IMR-90 (cell line): ENCODE data around the gene NUDT8. TPM values are rescaled to one million over a fixed set of nuclear protein-coding genes. Genes with fewer than 3 reads are reported as not detected.

ENCODE experiments used
- ATAC-seq: fragments of 200-7000 bp; cut with Tn5 transposase; 2 replicates; pipeline ENCODE4 v1.9.1; 2020; ENCODE audit warnings: low read depth, mild to moderate bottlenecking, moderate library complexity
- BruUV-seq: library from RNA; stranded (reverse); fragments of 400-500 nt; replicated peaks from 2 replicates; lab custom pipeline; 2021; lab: Mats Ljungman, UMichigan
- CTCF ChIA-PET: fragments of 300-600 bp; formaldehyde crosslinking; extraction: SDS; loops from one replicate; lab custom pipeline; 2021; ENCODE audit warnings: antibody characterized with exemption; lab: Yijun Ruan, JAX
- POLR2A ChIA-PET: fragments of 300-600 bp; sonication (Branson Sonifier 250); formaldehyde crosslinking; loops from one replicate; lab custom pipeline; 2022; ENCODE audit warnings: antibody characterized with exemption; ENCODE audit not compliant: unreplicated experiment; lab: Charles Lee
- DNase-seq: peaks from one replicate; pipeline ENCODE4 v3.0.0; 2013
- H2AFZ ChIP-seq: replicated peaks from 2 replicates; pipeline ENCODE3; 2013; ENCODE audit warnings: low read length, mild to moderate bottlenecking; ENCODE audit not compliant: poor library complexity
- H2AK5ac ChIP-seq: 2 replicates; pipeline ENCODE4 v1.6.1; 2013; ENCODE audit warnings: low read depth, low read length, inconsistent platforms
- H2AK9ac ChIP-seq: replicated peaks from 2 replicates; pipeline ENCODE3; 2013; ENCODE audit warnings: mild to moderate bottlenecking, low read depth, low read length, moderate library complexity; ENCODE audit not compliant: poor library complexity
- H2BK120ac ChIP-seq: 2 replicates; pipeline ENCODE4 v1.6.1; 2013; ENCODE audit warnings: low read depth, low read length, inconsistent platforms
- H2BK15ac ChIP-seq: 3 replicates; pipeline ENCODE4 v1.6.1; 2013; ENCODE audit warnings: low read depth, low read length, inconsistent platforms
- H2BK20ac ChIP-seq: 2 replicates; pipeline ENCODE4 v1.6.1; 2013; ENCODE audit warnings: low read depth, mild to moderate bottlenecking, inconsistent platforms, low read length, moderate library complexity
- H2BK5ac ChIP-seq: 2 replicates; pipeline ENCODE4 v1.6.1; 2013; ENCODE audit warnings: mild to moderate bottlenecking, low read depth, low read length, inconsistent platforms; ENCODE audit not compliant: poor library complexity, severe bottlenecking
- H3K14ac ChIP-seq: replicated peaks from 2 replicates; pipeline ENCODE4 v1.6.1; 2013; ENCODE audit warnings: low read depth, low read length, inconsistent platforms
- H3K18ac ChIP-seq: 2 replicates; pipeline ENCODE4 v1.6.1; 2013; ENCODE audit warnings: low read depth, low read length, control low read depth
- H3K23ac ChIP-seq: 2 replicates; pipeline ENCODE4 v1.6.1; 2013; ENCODE audit warnings: low read depth, low read length, inconsistent platforms
- H3K27ac ChIP-seq: 2 replicates; pipeline ENCODE4 v1.5.1; 2013; ENCODE audit warnings: mild to moderate bottlenecking, control low read depth, low read length; ENCODE audit not compliant: insufficient read depth
- H3K27me3 ChIP-seq: 2 replicates; pipeline ENCODE4 v1.6.1; 2013; ENCODE audit warnings: low read length; ENCODE audit not compliant: control insufficient read depth, insufficient read depth
- H3K36me3 ChIP-seq: 2 replicates; pipeline ENCODE4 v1.6.1; 2013; ENCODE audit warnings: low read length, mixed read lengths; ENCODE audit not compliant: control insufficient read depth, insufficient read depth
- H3K4ac ChIP-seq: 2 replicates; pipeline ENCODE4 v1.6.1; 2013; ENCODE audit warnings: low read depth, low read length, inconsistent platforms
- H3K4me1 ChIP-seq: 2 replicates; pipeline ENCODE4 v1.6.1; 2013; ENCODE audit warnings: low read length, mixed read lengths; ENCODE audit not compliant: control insufficient read depth, insufficient read depth
- H3K4me2 ChIP-seq: 2 replicates; pipeline ENCODE4 v1.6.1; 2013; ENCODE audit warnings: low read depth, mild to moderate bottlenecking, control low read depth, low read length, moderate library complexity
- H3K4me3 ChIP-seq: 2 replicates; pipeline ENCODE4 v1.5.1; 2013; ENCODE audit warnings: low read depth, mild to moderate bottlenecking, control low read depth, low read length, moderate library complexity; ENCODE audit not compliant: insufficient read depth
- H3K56ac ChIP-seq: 2 replicates; pipeline ENCODE4 v1.6.1; 2013; ENCODE audit warnings: low read length, inconsistent platforms; ENCODE audit not compliant: insufficient read depth; ENCODE audit errors: extremely low read depth
- H3K79me1 ChIP-seq, 2 experiments: 2 replicates each; pipeline ENCODE4 v1.6.1; 2013; ENCODE audit warnings: low read length in 2 of 2, inconsistent platforms in 1 of 2, low read depth in 1 of 2
- H3K9ac ChIP-seq: 2 replicates; pipeline ENCODE4 v1.6.1; 2013; ENCODE audit warnings: low read depth, low read length, control low read depth
- H3K9me1 ChIP-seq: 2 replicates; pipeline ENCODE4 v1.6.1; 2013; ENCODE audit warnings: low read length, inconsistent platforms; ENCODE audit not compliant: insufficient read depth
- H3K9me3 ChIP-seq: 2 replicates; pipeline ENCODE4 v1.6.1; 2013; ENCODE audit warnings: low read length; ENCODE audit not compliant: control insufficient read depth, insufficient read depth
- H4K20me1 ChIP-seq: 2 replicates; pipeline ENCODE4 v1.6.1; 2013; ENCODE audit warnings: low read length, inconsistent platforms; ENCODE audit not compliant: insufficient read depth
- H4K5ac ChIP-seq: 2 replicates; pipeline ENCODE4 v1.6.1; 2013; ENCODE audit warnings: mild to moderate bottlenecking, low read depth, low read length, control low read depth
- H4K8ac ChIP-seq, 2 experiments: 2 replicates each; pipeline ENCODE4 v1.6.1; 2013; ENCODE audit warnings: low read depth in 2 of 2, low read length in 2 of 2, control low read depth in 1 of 2, inconsistent platforms in 1 of 2
- H4K91ac ChIP-seq: 2 replicates; pipeline ENCODE4 v1.6.1; 2013; ENCODE audit warnings: low read depth, low read length, inconsistent platforms; ENCODE audit not compliant: insufficient read depth
- BHLHE40 ChIP-seq: fragments of 150-350 bp; IDR thresholded peaks from 2 replicates; pipeline ENCODE4 v1.6.1; 2016; ENCODE audit warnings: mild to moderate bottlenecking, low read depth, low read length
- CEBPB ChIP-seq: IDR thresholded peaks from 2 replicates; pipeline ENCODE4 v1.6.1; 2012; ENCODE audit warnings: low read depth, low read length, improper control_type of control experiment
- CHD1 ChIP-seq: IDR thresholded peaks from 2 replicates; pipeline ENCODE4 v1.6.1; 2012; ENCODE audit warnings: low read depth, low read length, improper control_type of control experiment
- FOS ChIP-seq: fragments of 150-350 bp; IDR thresholded peaks from 2 replicates; pipeline ENCODE4 v1.6.1; 2016; ENCODE audit warnings: low read depth, low read length
- MAZ ChIP-seq: IDR thresholded peaks from 2 replicates; pipeline ENCODE4 v1.6.1; 2012; ENCODE audit warnings: low read depth, mild to moderate bottlenecking, low read length, improper control_type of control experiment, moderate library complexity, borderline replicate concordance
- MXI1 ChIP-seq: IDR thresholded peaks from 2 replicates; pipeline ENCODE4 v1.6.1; 2012; ENCODE audit warnings: low read depth, mild to moderate bottlenecking, low read length, moderate library complexity, borderline replicate concordance
- NFE2L2 ChIP-seq: fragments of 150-350 bp; IDR thresholded peaks from 2 replicates; pipeline ENCODE4 v1.6.1; 2016; ENCODE audit warnings: low read depth, mild to moderate bottlenecking, low read length
- POLR2A ChIP-seq: IDR thresholded peaks from 2 replicates; pipeline ENCODE4 v1.6.1; 2012; ENCODE audit warnings: mild to moderate bottlenecking, low read depth, low read length
- RAD21 ChIP-seq: IDR thresholded peaks from 2 replicates; pipeline ENCODE4 v1.6.1; 2012; ENCODE audit warnings: low read length, improper control_type of control experiment
- RCOR1 ChIP-seq: IDR thresholded peaks from 2 replicates; pipeline ENCODE4 v1.6.1; 2012; ENCODE audit warnings: mild to moderate bottlenecking, low read length, improper control_type of control experiment; ENCODE audit not compliant: insufficient replicate concordance
- RFX5 ChIP-seq: IDR thresholded peaks from 2 replicates; pipeline ENCODE4 v1.8.0; 2012; ENCODE audit warnings: low read depth, mild to moderate bottlenecking, low read length, moderate library complexity
- SMC3 ChIP-seq: fragments of 150-350 bp; IDR thresholded peaks from 2 replicates; pipeline ENCODE4 v1.6.1; 2016; ENCODE audit warnings: low read depth, mild to moderate bottlenecking, antibody characterized with exemption, low read length, moderate library complexity
- WGBS, 2 experiments: methylation state at CpG; one replicate each; pipeline versions ENCODE4 v1.1.5 to v1.1.7; 2013; ENCODE audit warnings: missing lambda C conversion rate in 2 of 2; ENCODE audit not compliant: insufficient read length in 1 of 2; ENCODE audit errors: extremely low coverage in 2 of 2; 5-methylcytosine and 5-hydroxymethylcytosine counted together
- dilution Hi-C: fragments of 300-500 bp; cut with HindIII; formaldehyde crosslinking; loops from one replicate; pipeline ENCODE4 v1.14.3; 2018; ENCODE audit warnings: low sequenced_read_pairs; ENCODE audit not compliant: unreplicated experiment
- in situ Hi-C: fragments of 300-500 bp; cut with MboI; formaldehyde crosslinking; loops from 3 replicates; pipeline ENCODE4 v1.14.3; 2019; ENCODE audit warnings: low sequenced_read_pairs, inconsistent platforms, mixed read lengths
- intact Hi-C: fragments of 100-400 bp; cut with micrococcal nuclease; formaldehyde crosslinking; loops from 2 replicates; pipeline ENCODE4 v1.10.0; 2022
- polyA plus RNA-seq, 3 experiments: library from polyadenylated mRNA; depleted of rRNA; stranded (reverse); fragments of >200 nt; gene quantifications; 2 replicates each; pipeline ENCODE4 v1.2.3, GENCODE V29; 2012; ENCODE audit warnings: low replicate concordance in 1 of 3
- total RNA-seq: library from RNA; depleted of rRNA; stranded (reverse); fragments of >200 nt; gene quantifications from 2 replicates; pipeline ENCODE4 v1.2.3, GENCODE V29; 2012
- TF ChIP-seq, protein P1 (sequence below): fragments of 150-350 bp; IDR thresholded peaks from 2 replicates; pipeline ENCODE4 v1.6.1; 2017; ENCODE audit warnings: mild to moderate bottlenecking, antibody characterized with exemption, low read length, low read depth
- TF ChIP-seq, protein P2 (sequence below): fragments of 150-350 bp; IDR thresholded peaks from 2 replicates; pipeline ENCODE4 v1.6.1; 2016; ENCODE audit warnings: low read depth, mild to moderate bottlenecking, low read length, moderate library complexity, borderline replicate concordance

The NUDT8 gene
- total and polyA plus RNA-seq, 2 of the 4 experiments (the other 2 are of a cell fraction) = 1.4 to 2.5 TPM

DNA sequence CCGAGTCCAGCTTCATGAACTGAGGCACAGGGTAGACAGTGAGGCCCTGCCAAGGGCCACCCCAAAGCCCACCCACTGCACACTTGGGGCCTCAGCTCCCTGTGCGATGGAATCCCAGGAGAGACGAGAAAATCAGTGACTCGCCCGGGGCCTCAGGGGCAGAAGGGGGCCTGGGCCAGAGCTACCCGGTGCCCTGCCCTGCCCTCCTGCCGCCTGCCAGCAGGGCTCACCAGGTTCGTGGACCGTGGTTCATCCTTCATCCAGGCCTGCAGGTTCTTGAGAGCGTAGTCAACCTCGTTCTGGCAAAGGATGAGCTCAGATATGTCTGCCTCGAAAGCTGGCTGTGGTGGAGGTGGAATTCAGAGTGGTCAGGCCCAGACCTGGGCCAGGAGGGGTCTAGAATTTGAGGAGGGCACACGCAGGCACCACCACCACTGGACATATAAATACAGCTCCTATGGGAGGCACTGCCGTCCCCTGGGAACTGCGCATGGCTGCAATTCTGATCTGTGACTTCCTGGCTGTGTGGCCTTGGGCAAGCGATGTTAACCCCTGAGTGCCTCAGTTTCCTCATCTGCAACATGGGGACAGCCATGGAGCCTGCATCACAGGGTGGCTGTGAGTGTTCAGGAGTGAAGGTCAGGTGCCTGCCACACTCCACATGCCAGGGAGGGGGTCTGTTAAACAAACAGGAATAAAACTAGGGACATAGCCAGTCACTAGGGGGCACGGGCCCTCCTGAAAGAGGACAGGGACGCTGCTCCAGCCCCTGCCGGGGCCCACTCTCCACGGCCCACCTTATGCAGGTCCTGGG, 37.1 kb upstream of the NUDT8 start:
- no peak for ATAC-seq
- no peak overlapping the region for H3K14ac ChIP-seq
- H4K8ac ChIP-seq = no peak overlapping the region
- ChIA-PET CTCF (no interaction called here), POLR2A (no interaction called here)
- no peak overlapping the region for H3K9ac ChIP-seq
- H2AK9ac ChIP-seq = peak overlapping the region; percentile 70
- H3K27me3 ChIP-seq = peaks cover 12% of the 10 kb centered on the region
- dilution Hi-C loops (no loop called here), in situ Hi-C loops (no loop called here), intact Hi-C loops (no loop called here)
- H2BK120ac ChIP-seq = no peak overlapping the region
- H2BK15ac ChIP-seq = no peak overlapping the region
- H3K9me1 ChIP-seq = no peaks in the 10 kb centered on the region
- no peak overlapping the region for H2AK5ac ChIP-seq
- 68% methylated on average over 7 of the region's 20 CpGs; no CpG with 5 or more reads in 1 of the 2 experiments for WGBS, 2 experiments
- no TSS peak for BruUV-seq
- no peak overlapping the region for H3K23ac ChIP-seq
- H3K56ac ChIP-seq = no peak overlapping the region
- no peaks in the 10 kb centered on the region for H3K9me3 ChIP-seq
- no peak overlapping the region for H4K91ac ChIP-seq
- no peaks in the 10 kb centered on the region for H4K20me1 ChIP-seq
- no peak for TF ChIP-seq RCOR1
- TF ChIP-seq RFX5 = no peak
- TF ChIP-seq FOS = no peak
- TF ChIP-seq NFE2L2 = no peak
- TF ChIP-seq, protein P1, sequence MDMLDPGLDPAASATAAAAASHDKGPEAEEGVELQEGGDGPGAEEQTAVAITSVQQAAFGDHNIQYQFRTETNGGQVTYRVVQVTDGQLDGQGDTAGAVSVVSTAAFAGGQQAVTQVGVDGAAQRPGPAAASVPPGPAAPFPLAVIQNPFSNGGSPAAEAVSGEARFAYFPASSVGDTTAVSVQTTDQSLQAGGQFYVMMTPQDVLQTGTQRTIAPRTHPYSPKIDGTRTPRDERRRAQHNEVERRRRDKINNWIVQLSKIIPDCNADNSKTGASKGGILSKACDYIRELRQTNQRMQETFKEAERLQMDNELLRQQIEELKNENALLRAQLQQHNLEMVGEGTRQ = no peak
- no peak for TF ChIP-seq MXI1
- no peak for TF ChIP-seq RAD21
- no peak for TF ChIP-seq CHD1
- TF ChIP-seq BHLHE40 = no peak
- TF ChIP-seq CEBPB = no peak
- no peak for TF ChIP-seq SMC3
- TF ChIP-seq MAZ = no peak
- TF ChIP-seq, protein P2, sequence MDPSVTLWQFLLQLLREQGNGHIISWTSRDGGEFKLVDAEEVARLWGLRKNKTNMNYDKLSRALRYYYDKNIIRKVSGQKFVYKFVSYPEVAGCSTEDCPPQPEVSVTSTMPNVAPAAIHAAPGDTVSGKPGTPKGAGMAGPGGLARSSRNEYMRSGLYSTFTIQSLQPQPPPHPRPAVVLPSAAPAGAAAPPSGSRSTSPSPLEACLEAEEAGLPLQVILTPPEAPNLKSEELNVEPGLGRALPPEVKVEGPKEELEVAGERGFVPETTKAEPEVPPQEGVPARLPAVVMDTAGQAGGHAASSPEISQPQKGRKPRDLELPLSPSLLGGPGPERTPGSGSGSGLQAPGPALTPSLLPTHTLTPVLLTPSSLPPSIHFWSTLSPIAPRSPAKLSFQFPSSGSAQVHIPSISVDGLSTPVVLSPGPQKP = no peak
- TF ChIP-seq POLR2A = no peak
- no peaks in the 10 kb centered on the region for H3K79me1 ChIP-seq
- no peak overlapping the region for H2BK5ac ChIP-seq
- H3K4me3 ChIP-seq = no peak overlapping the region
- no peak overlapping the region for H3K4ac ChIP-seq
- no peaks in the 10 kb centered on the region for H3K4me1 ChIP-seq
- H3K27ac ChIP-seq = no peak overlapping the region
- no peak for DNase-seq
- H3K4me2 ChIP-seq = no peak overlapping the region
- no peak overlapping the region for H2BK20ac ChIP-seq
- H3K18ac ChIP-seq = no peak overlapping the region
- H4K5ac ChIP-seq = no peak overlapping the region
- H3K36me3 ChIP-seq = no peaks in the 10 kb centered on the region
- no peak overlapping the region for H2AFZ ChIP-seq
